PFSK-1 (cell line): ENCODE results near the gene TP53I11.

Source experiments
- FOXP2 ChIP-seq: optimal IDR thresholded peaks from 2 replicates; pipeline ENCODE3; 2011; ENCODE audit warnings: borderline replicate concordance, control low read depth, inconsistent platforms; ENCODE audit not compliant: insufficient read depth; ENCODE audit errors: extremely low read length, extremely low read depth
- POLR2AphosphoS5 ChIP-seq: IDR thresholded peaks from 2 replicates; pipeline ENCODE4 v1.6.1; 2012; ENCODE audit warnings: low read depth, mild to moderate bottlenecking, control low read depth, low read length, moderate library complexity
- REST ChIP-seq, 2 experiments: IDR thresholded peaks; 2 replicates each; pipeline versions ENCODE4 v1.6.1 to v1.8.0; 2011 to 2012; ENCODE audit warnings: low read depth in 2 of 2, low read length in 2 of 2, control low read depth in 1 of 2, inconsistent platforms in 1 of 2, mild to moderate bottlenecking in 1 of 2, moderate library complexity in 1 of 2; ENCODE audit not compliant: insufficient read depth in 1 of 2
- SIN3A ChIP-seq: IDR thresholded peaks from 2 replicates; pipeline ENCODE4 v1.6.1; 2012; ENCODE audit warnings: mild to moderate bottlenecking, low read length, moderate library complexity, borderline replicate concordance; ENCODE audit not compliant: insufficient read depth
- TAF1 ChIP-seq: IDR thresholded peaks from 2 replicates; pipeline ENCODE4 v1.6.1; 2012; ENCODE audit warnings: low read length, control low read depth, borderline replicate concordance; ENCODE audit not compliant: insufficient read depth

TP53I11 gene

GRCh38 chr11:44993971-44994704 lies 43.5 kb upstream of the TP53I11 start:
- TF ChIP-seq TAF1, result no peak

- TF ChIP-seq REST (IDR thresholded peaks at IDR 0.05; ENCODE audit: insufficient read depth in 1 of 2, low read depth in 2 of 2, low read length in 2 of 2), result no peak
- no peak for TF ChIP-seq SIN3A
- no peak for TF ChIP-seq FOXP2
- no peak for TF ChIP-seq POLR2AphosphoS5
- TF ChIP-seq TAF1, result no peak
Observed at GRCh38 chr11:44992774-44993173, 42.1 kb upstream of the TP53I11 start.

- no peak for TF ChIP-seq TAF1
- no peak for TF ChIP-seq FOXP2
- TF ChIP-seq POLR2AphosphoS5, result no peak
- no peak for TF ChIP-seq SIN3A
- no peak for TF ChIP-seq REST (IDR thresholded peaks at IDR 0.05; ENCODE audit: insufficient read depth in 1 of 2, low read depth in 2 of 2, low read length in 2 of 2)
Observed at GRCh38 chr11:44992181-44992582, 41.5 kb upstream of the TP53I11 start.

GRCh38 chr11:44990665-44991064 lies 40.0 kb upstream of the TP53I11 start:
- TF ChIP-seq FOXP2 (no peak), POLR2AphosphoS5 (no peak), REST (IDR thresholded peaks at IDR 0.05; ENCODE audit: insufficient read depth in 1 of 2, low read depth in 2 of 2, low read length in 2 of 2) (no peak), TAF1 (no peak)

GRCh38 chr11:44989831-44990566 lies 39.3 kb upstream of the TP53I11 start:
- TF ChIP-seq SIN3A, result no peak
- TF ChIP-seq FOXP2, result no peak
- no peak for TF ChIP-seq REST (IDR thresholded peaks at IDR 0.05; ENCODE audit: insufficient read depth in 1 of 2, low read depth in 2 of 2, low read length in 2 of 2)
- TF ChIP-seq POLR2AphosphoS5, result no peak
- no peak for TF ChIP-seq TAF1
